ENCODE results near the gene CPLX1. TPM values are rescaled to one million over a fixed set of nuclear protein-coding genes. Genes with fewer than 3 reads are reported as not detected.
A peak's percentile ranks its signal among the peaks of the same experiment; 100 is the strongest.

Gene CPLX1
- total RNA-seq, 1 donor from 2014 or later: 4.4 TPM

DNA sequence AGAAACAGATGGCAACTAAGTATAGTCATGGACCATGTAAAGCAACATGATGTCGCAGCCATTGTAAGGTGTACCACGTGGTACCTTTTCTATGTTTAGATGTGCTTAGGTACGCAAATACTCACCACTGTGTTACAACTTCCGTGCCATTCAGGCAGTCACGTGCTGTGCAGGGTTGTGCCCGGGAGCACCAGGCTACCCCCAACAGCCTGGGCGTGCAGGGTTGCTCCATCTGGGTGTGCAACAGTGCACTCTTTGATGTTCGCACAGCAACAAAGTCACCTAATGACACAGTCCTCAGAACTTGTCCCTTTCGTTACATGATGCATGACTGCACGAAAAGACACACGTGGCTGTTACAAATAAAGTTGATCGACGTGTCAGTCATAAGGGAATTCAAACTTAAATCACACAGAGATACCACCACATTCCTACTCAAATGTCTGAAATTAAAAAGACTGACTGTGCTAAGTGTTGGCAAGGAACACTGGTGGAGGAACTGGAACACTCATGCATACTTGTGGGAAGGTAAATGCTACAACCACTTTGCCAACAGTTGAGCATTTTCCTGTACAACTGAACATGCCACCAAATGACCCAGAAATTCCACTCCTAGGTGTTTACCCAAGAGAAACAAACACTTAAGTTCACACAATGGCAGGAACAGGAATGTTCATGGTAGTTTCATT is 24.3 kb downstream of the CPLX1 start:
- ATAC-seq: no peak
- no peak for DNase-seq
- intact Hi-C loops (cut with micrococcal nuclease): no loop called here

DNA sequence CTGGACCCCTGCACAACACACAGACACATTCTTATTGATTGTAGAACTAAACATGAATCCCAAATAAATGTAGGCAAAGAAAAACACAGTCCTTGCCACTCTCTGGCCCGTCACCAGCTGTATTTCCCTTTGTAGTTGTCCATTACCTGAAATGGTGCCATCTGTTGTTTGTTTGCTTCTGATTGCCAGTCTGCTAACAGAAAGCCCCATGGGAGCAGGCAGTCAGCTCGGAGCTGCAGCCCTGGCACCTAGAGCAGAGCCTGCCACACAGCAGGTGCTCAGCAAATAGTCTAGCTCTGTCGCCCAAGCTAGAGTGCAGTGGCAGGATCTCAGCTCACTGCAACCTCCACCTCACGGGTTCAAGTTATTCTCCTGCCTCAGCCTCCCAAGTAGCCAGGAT is 28.9 kb downstream of the CPLX1 start:
- DNase-seq (no peak), ATAC-seq (no peak)
- intact Hi-C loops (cut with micrococcal nuclease): no loop called here

DNA sequence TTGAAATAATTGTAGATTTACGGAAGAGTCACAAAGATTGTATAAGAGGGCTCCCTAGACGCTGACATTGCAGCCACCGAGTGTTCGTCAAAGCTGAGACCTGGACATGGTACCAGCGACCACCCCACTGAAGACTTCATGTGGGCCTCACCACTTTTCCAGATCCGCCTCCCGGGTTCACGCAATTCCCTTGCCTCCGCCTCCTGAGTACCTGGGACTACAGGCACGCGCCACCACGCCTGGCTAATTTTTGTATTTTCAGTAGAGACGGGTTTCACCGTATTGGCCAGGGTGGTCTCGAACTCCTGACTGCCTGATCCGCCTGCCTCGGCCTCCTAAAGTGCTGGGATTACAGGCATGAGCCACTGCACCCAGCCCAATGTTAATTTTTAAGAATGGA is 29.7 kb downstream of the CPLX1 start:
- intact Hi-C loops (cut with micrococcal nuclease): no loop called here
- no peak for DNase-seq
- ATAC-seq: no peak

DNA sequence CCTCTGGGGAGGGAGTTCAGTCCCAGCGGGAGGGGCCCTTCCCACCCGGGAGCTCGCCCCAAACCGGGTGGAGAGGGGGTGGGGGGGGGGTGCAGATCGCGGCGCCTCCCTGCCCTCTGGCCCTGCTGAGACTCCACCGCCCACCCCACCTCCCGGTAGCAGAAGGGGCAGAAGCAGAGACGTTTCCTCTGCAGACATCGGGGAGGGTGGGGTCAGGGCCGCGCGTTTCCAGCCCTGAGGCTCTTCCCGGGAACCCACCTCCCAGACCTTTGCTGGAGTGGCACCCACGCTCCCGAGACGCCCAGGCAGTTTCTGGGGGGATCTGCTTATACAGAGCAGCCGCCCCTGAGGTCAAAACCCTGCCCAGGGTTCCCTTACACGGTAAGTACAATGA is 30.2 kb downstream of the CPLX1 start:
- DNase-seq (no peak), ATAC-seq (no peak)
- intact Hi-C loops (cut with micrococcal nuclease): no loop called here

GRCh38 chr4:794900-795725 is 30.8 kb downstream of the CPLX1 start:
- DNase-seq (no peak), ATAC-seq (no peak)
- intact Hi-C loops (cut with micrococcal nuclease): no loop called here

DNA sequence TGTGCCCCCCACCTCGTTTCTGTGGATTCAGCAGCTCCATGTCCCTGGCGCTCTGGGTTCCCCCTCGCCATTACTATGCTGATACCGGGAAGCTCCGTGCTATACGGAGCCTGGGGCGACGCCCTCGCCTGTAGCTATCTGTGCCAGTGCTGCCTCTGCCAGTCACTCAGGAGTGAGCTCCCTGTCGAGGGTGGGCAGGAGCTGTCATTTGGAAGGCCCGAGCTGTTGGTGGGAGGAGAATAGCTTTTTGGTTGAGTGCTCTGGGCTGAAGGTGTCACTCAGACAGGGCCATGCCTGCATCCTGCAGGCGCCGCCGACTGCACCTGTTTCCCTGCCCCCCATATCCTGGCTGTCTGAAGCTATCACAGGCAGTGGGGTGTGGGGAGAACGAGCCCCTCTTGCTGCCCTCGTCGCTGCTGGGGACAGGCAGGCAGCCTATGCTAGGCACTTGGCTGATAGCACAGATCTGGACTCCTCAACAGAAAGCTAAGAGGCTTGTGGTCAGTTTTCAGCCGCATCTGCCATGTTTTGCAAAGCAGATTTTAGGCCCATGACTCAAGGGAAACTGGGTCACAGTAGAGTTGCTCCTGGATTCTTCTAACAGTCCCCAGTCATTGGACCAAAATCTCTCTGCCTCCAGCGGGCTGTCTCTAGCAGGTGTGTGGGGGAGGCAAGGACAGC is 31.8 kb downstream of the CPLX1 start:
- DNase-seq (no peak), ATAC-seq (no peak)
- intact Hi-C loops (cut with micrococcal nuclease): no loop called here

DNA sequence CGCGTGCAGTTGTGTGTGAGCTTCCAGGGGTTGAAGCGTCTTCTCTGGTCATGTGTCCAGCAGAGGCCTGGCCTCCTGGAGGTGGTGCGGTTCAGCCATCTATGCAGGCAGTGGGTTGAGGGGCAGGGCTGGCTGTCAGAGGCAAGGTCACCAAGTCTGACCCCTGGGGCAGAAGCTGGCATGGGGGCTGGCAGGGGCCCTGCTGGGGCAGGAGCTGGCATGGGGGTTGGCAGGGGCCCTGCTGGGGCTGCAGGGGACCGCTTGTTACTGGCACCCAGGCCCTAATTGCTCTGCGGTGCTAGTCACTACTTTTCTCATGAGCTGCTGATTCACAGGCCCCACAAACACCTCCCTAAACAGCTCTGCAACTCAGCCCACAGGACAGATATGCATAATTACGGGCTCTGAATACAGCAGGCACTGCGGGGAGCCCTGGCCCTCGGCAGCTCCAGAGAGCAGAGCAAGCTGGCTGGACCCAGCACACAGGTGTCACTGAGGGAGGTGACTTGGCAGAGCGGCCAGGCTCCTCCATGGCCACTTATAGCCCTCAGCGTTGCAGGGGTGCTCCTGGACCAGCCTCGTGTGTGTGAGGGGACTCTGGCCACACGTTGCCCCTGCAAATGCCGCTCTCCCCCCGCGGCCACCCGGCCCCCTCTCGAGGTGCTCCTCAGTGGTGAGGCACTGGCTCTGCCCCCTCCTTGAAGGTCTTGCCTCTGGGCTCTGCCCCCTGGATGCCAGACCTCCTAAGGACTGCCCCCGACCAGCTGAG is 32.7 kb downstream of the CPLX1 start:
- no peak for ATAC-seq
- intact Hi-C loops (cut with micrococcal nuclease): no loop called here
- DNase-seq: no peak

DNA sequence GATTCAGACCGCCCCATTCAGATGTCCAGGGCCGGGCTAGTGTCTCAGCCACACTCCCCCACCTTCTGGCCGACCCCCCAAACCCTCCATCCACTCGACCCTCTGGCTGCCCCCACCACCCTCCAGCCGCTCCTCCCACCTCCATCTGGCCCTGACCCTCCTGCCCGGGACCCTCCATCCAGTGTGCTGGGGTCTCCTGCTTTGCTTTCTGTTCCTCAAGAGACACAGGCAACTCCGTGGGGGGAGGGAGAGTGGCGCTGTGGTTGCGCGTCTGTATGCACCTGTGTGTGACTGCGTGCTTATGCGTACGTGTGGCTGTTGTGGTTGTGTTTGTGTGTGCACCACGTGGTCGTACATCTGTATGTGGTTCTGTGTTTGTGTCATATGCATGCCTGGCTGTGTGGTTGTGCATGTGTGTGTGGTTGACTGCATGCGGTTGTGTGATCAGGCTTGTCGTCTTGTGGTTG is 33.3 kb downstream of the CPLX1 start:
- no peak for ATAC-seq
- intact Hi-C loops (cut with micrococcal nuclease): no loop called here
- no peak for DNase-seq

DNA sequence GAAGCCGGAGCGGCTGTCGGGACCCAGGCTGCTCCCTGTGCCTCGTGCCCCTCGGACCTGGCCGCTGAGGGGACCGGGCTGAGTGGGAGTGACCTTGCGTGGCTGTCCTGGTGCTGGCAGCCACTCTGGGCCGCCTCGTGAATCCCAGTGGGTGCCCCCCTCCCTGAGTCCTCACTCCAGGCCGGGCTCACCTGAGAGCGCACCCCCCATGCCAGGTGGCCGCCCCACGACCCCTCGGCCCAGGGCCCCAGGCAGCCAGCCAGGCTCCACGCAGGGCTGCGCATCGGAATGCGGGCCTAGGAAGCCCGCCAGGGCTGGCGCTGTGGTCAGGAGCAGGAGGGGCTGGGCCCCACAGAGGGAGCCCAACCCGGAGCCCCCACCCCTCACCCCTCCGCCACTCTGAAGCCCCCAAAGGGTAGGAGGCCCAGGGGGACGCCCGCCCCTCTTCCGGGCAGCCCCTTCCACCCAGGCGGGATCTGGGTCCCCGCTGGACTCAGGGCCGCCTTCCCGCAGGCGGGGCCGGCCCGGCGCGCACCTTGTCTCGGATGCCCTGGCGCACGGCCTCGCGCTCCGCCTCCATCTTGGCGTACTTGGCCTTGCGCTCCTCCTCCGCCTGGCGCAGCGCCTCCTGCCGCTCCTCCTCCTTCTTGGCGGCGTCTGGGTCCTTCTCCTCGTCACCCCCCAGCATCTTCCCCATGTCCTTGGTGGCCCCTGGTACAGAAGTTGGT is 33.9 kb downstream of the CPLX1 start:
- intact Hi-C loops (cut with micrococcal nuclease): no loop called here
- ATAC-seq (no peak), DNase-seq (no peak)

DNA sequence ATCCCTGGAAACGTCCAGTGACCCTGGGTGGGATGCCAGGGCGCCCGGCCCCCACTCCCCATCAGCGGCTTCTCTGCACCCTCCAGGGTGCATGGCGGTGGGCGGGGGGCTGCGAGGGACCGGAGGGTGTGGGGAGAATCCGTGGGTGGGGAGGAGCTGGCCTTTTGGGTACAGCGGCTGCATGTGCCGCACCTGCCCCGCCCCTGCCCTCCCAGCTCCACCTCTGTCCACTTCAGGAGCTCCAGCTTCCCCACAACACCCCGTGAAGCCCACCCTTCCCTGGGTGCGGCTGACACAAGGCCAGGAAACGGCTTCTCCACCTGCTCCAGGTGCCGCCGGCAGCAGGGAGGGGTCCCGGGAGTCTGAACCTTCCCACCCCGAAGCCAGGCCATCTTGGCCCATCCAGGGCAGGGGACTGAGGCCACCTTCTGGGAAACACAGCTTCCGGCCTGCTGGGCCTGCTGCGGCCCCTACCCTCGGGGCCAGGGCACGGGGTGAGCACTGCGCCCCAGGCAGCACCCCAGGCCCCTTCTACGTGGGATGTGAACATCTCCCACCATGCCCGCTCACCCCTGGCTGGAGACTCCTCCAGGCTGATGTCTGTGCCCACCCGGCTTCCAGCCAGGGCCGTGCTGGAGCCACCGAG is 34.6 kb downstream of the CPLX1 start:
- DNase-seq (peak; percentile 10), ATAC-seq (no peak)
- intact Hi-C loops (cut with micrococcal nuclease): no loop called here

DNA sequence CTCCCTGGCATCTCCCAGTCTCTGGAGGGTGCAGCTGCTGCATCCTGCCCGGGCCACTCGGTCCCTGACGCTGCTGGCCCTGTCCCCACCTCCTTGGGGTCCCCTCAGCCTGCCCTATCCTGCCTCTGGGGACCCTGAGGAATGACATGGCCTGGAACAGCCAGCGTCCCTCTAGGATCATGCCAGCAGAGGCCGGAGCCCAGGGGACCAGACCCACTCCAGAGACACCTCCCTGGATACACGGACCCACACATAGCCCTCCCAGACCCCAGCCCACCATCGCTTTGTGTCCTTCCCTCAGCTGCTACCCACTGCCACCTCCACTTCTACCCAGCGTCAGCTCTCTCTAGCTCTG is 35.5 kb downstream of the CPLX1 start:
- peak; percentile 9 for DNase-seq
- ATAC-seq: no peak
- intact Hi-C loops (cut with micrococcal nuclease): no loop called here

DNA sequence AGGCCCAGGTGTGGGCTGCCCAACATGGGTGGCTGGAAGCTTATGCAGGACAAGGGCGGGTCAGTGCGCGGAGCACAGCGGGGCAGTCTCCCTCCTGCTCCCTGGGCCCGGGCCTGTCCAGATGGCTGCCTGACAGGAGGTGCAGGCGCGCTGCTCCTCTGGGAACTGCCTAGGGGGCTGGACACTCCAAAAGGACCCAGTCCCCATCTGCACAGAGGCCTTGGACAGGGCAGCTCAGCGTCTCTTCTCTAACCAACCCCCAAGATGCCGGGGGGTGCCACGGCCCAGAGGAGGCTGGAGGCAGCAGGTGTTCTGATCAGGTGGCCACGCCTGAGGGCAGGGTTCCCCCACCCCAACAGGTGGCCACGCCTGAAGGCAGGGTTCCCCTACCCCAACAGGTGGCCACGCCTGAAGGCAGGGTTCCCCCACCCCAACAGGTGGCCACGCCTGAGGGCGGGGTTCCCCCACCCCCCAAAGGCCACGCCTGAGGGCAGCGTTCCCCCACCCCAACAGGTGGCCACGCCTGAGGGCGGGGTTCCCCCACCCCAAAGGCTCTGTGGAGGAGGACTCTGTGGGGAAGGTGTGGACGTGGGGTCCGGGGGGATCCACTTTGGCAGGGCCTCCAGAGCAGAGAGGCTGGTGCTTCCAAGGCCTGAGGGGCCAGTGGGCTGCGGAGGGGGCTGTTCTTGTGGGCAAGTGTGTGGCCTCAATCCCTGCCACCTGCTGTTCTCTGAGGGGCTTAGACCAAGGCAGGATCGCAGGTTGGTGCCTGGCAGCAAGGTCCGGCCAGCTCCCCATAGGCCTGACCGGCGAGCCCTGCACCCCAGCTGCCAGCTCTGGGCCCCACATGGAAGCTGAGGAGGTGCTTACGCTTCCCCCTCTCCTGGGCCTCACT is 36.1 kb downstream of the CPLX1 start:
- intact Hi-C loops (cut with micrococcal nuclease): no loop called here
- DNase-seq (peak; percentile 18), ATAC-seq (no peak)

DNA sequence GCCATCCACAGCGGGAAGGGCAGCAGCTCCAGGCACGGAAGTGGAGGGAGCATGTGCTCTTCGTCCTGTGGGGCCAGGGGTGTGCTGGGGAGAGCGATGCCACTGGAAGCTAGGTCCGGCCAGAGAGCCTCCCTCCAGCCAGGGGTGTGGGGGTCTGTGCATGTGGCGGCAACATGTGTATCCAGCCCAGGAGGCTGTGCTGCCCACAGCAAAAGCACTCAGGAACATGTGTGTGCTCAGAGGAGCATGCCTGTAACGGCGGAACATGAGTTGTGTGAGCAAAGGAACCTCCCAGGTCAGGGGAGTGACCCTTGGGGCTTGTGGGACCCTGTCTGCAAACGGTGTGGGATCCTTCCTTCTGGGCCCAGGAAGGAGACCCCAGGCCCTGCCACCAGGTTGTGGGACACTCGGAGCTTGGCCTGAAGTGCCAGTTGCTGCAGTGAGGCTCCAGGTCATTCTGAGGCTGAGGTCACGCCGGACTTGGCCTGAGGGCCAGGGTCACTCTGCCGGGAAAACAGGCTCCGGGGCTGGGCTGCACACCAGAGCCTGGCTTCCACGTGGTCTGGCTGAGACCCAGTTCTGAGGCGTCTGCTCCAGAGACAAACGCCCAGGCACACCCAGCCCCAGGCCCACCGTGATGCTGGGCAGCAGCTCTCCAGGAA is 37.2 kb downstream of the CPLX1 start:
- intact Hi-C loops (cut with micrococcal nuclease): no loop called here
- ATAC-seq: peak; percentile 13
- DNase-seq: peak; percentile 37

GRCh38 chr4:788006-788635 is 37.8 kb downstream of the CPLX1 start:
- intact Hi-C loops (cut with micrococcal nuclease): no loop called here
- DNase-seq: no peak
- no peak for ATAC-seq

DNA sequence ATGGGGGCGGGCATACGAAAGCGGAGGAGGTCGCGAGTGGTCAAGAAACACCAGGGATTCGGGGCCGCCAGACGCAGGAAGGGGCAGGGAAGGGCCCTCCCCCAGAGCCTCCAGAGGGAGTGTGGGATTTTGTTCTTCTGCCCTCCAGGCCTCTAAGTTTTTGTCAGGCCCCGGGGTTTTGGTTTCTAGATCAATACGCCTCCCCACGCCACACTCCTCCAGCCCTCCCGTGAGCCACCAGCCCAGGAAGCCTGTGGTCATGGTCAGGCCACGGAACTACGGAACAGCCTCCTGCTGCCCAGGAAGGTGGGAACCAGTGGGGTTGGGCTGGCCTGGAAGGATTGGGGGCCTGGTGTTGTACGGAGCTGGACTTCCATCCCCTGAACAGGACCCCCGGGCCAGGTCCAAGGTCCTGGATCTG is 38.4 kb downstream of the CPLX1 start:
- ATAC-seq (no peak), DNase-seq (peak; percentile 30)
- intact Hi-C loops (cut with micrococcal nuclease): no loop called here

- intact Hi-C loops (cut with micrococcal nuclease): no loop called here
- ATAC-seq (no peak), DNase-seq (peak; percentile 56)
Measured at GRCh38 chr4:786861-787300, 39.0 kb downstream of the CPLX1 start.

Data from left ventricle myocardium superior (tissue), 1 donor.